ENCODE measurements around the gene INTS14. TPM values are rescaled to one million over a fixed set of nuclear protein-coding genes. Genes with fewer than 3 reads are reported as not detected.
"Not testable (repeated sequence)": the region's sequence is repeated elsewhere in the genome, so short reads cannot be mapped to it uniquely, and the experiment has no call there.

Gene INTS14
- polyA plus RNA-seq, 6 donors from 2014 or later, result 15.1 to 27.4 (median 22.6) TPM

- peak overlapping the region in 2 of 6 donors; percentile 22 to 72 for H3K27ac Mint-ChIP-seq
- H3K27me3 Mint-ChIP-seq, result no peaks in the 10 kb centered on the region
- H3K4me1 Mint-ChIP-seq, result peaks cover 0 to 15% (median 0%) of the 10 kb centered on the region in 3 donors
- H3K4me3 Mint-ChIP-seq, result no peak overlapping the region
- H3K36me3 Mint-ChIP-seq, result peaks cover 21 to 31% of the 10 kb centered on the region in 2 donors
- DNase-seq (no peak), ATAC-seq (ENCODE audit: low read depth in 2 of 2) (no peak)
- H3K9me3 Mint-ChIP-seq, result no peaks in the 10 kb centered on the region
Observed at GRCh38 chr15:65556622-65557021, 54.3 kb downstream of the INTS14 start.

DNA sequence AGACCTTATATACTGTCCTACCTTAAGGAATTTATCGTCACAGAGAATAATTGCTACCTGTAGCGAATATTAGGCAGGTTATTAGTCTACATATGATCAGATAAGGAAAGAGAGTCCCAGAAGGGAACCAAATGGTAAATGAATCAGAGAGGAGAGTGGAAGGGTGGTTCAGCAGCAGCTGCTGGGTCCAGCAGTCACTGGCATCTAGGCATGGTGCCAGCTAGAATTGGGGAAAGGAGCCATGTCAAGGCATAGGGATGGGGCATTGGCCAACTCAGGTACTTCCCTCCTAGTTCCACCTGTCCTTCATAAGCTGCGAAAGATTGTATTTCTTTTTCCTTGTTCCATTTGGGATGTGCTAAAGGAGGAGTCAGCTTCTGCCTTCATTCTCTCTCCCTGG lies 57.2 kb downstream of the INTS14 start:
- no peaks in the 10 kb centered on the region for H3K9me3 Mint-ChIP-seq
- no peak for ATAC-seq (ENCODE audit: low read depth in 2 of 2)
- peak overlapping the region in 2 of 6 donors; percentile 14 to 55 for H3K27ac Mint-ChIP-seq
- no peak overlapping the region for H3K4me3 Mint-ChIP-seq
- DNase-seq, result no peak
- peaks cover 14 to 21% of the 10 kb centered on the region in 2 donors for H3K36me3 Mint-ChIP-seq
- H3K4me1 Mint-ChIP-seq, result peaks cover 4 to 21% (median 7%) of the 10 kb centered on the region in 3 donors
- H3K27me3 Mint-ChIP-seq, result no peaks in the 10 kb centered on the region

DNA sequence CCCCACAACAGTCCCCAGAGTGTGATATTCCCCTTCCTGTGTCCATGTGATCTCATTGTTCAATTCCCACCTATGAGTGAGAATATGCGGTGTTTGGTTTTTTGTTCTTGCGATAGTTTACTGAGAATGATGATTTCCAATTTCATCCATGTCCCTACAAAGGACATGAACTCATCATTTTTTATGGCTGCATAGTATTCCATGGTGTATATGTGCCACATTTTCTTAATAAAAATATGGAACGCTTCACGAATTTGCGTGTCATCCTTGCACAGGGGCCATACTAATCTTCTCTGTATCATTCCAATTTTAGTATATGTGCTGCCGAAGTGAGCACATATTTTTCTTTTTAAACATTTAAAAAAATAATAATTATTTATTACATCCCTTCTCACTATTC lies 58.1 kb downstream of the INTS14 start:
- not testable (repeated sequence) for DNase-seq; H3K27me3 Mint-ChIP-seq; H3K9me3 Mint-ChIP-seq; H3K27ac Mint-ChIP-seq; H3K4me3 Mint-ChIP-seq; ATAC-seq (ENCODE audit: low read depth in 2 of 2)
- H3K36me3 Mint-ChIP-seq, result peaks cover 10 to 21% of the 10 kb centered on the region in 2 donors
- H3K4me1 Mint-ChIP-seq, result peaks cover 4 to 21% (median 7%) of the 10 kb centered on the region in 3 donors

GRCh38 chr15:65551183-65551582 lies 59.7 kb downstream of the INTS14 start:
- H3K4me3 Mint-ChIP-seq, result no peak overlapping the region
- no peak for ATAC-seq (ENCODE audit: low read depth in 2 of 2)
- peaks cover 8 to 16% of the 10 kb centered on the region in 2 donors for H3K36me3 Mint-ChIP-seq
- H3K4me1 Mint-ChIP-seq, result peaks cover 7 to 18% (median 12%) of the 10 kb centered on the region in 3 donors
- peak overlapping the region in 2 of 6 donors; percentile 2 to 73 for H3K27ac Mint-ChIP-seq
- no peaks in the 10 kb centered on the region for H3K9me3 Mint-ChIP-seq
- DNase-seq, result no peak
- no peaks in the 10 kb centered on the region for H3K27me3 Mint-ChIP-seq

- peak overlapping the region in 2 of 6 donors; percentile 73 to 86 for H3K27ac Mint-ChIP-seq
Observed at GRCh38 chr15:65550681-65551098, 60.2 kb downstream of the INTS14 start.

GRCh38 chr15:65549288-65549687 lies 61.6 kb downstream of the INTS14 start:
- not testable (repeated sequence) for ATAC-seq (ENCODE audit: low read depth in 2 of 2); H3K9me3 Mint-ChIP-seq; DNase-seq; H3K27me3 Mint-ChIP-seq; H3K27ac Mint-ChIP-seq; H3K4me3 Mint-ChIP-seq; H3K36me3 Mint-ChIP-seq
- H3K4me1 Mint-ChIP-seq, result peaks cover 10 to 15% (median 12%) of the 10 kb centered on the region in 3 donors

More at GRCh38 chr15:65550681-65551098, 60.2 kb downstream of the INTS14 start:
- H3K4me1 Mint-ChIP-seq, result peaks cover 10 to 17% (median 12%) of the 10 kb centered on the region in 3 donors
- H3K9me3 Mint-ChIP-seq, result no peaks in the 10 kb centered on the region
- no peaks in the 10 kb centered on the region for H3K27me3 Mint-ChIP-seq
- H3K36me3 Mint-ChIP-seq, result peaks cover 7 to 14% of the 10 kb centered on the region in 2 donors
- no peak for ATAC-seq (ENCODE audit: low read depth in 2 of 2)
- DNase-seq, result no peak
- H3K4me3 Mint-ChIP-seq, result no peak overlapping the region

DNA sequence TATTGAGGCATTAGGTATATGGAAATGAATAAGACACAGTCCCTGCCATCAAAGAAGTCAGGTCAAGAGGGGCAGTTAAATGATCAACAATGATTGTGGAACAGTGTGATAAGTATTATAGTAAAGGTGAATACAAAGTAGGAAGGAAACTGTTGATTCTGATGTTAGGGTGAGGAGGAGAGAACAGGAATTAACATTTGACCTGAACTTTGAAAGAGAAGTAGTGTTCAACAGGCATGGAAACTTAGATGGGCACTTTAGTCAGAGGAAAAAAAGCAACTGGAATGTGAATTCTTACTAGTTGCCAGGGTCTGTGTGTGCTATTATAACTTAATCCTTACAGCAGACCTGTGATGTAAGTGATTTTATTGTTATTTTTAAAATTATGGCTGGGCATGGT lies 63.1 kb downstream of the INTS14 start:
- Mint-ChIP-seq H3K4me3 (no peak overlapping the region), H3K9me3 (no peaks in the 10 kb centered on the region), H3K36me3 (no peaks in the 10 kb centered on the region), H3K4me1 (peaks cover 6 to 12% (median 10%) of the 10 kb centered on the region in 3 donors), H3K27me3 (no peaks in the 10 kb centered on the region), H3K27ac (peak overlapping the region in 1 of 6 donors; percentile 31)
- DNase-seq, result no peak
- ATAC-seq (ENCODE audit: low read depth in 2 of 2), result no peak

- peak overlapping the region in 1 of 6 donors; percentile 12 for H3K27ac Mint-ChIP-seq
- no peaks in the 10 kb centered on the region for H3K9me3 Mint-ChIP-seq
Observed at GRCh38 chr15:65541231-65541820, 69.6 kb downstream of the INTS14 start.

GRCh38 chr15:65540314-65540713 lies 70.6 kb downstream of the INTS14 start:
- H3K9me3 Mint-ChIP-seq, result no peaks in the 10 kb centered on the region
- ATAC-seq (ENCODE audit: low read depth in 2 of 2), result no peak
- H3K36me3 Mint-ChIP-seq, result no peaks in the 10 kb centered on the region
- H3K27ac Mint-ChIP-seq, result peak overlapping the region in 1 of 6 donors; percentile 13
- H3K4me1 Mint-ChIP-seq, result peaks cover 0 to 7% (median 0%) of the 10 kb centered on the region in 3 donors
- no peaks in the 10 kb centered on the region for H3K27me3 Mint-ChIP-seq
- DNase-seq, result no peak
- H3K4me3 Mint-ChIP-seq, result no peak overlapping the region

More at GRCh38 chr15:65541231-65541820, 69.6 kb downstream of the INTS14 start:
- ATAC-seq (ENCODE audit: low read depth in 2 of 2), result no peak
- Mint-ChIP-seq H3K4me3 (no peak overlapping the region), H3K36me3 (no peaks in the 10 kb centered on the region), H3K4me1 (peaks cover 0 to 9% (median 0%) of the 10 kb centered on the region in 3 donors), H3K27me3 (no peaks in the 10 kb centered on the region)
- no peak for DNase-seq

GRCh38 chr15:65535192-65535591 lies 75.7 kb downstream of the INTS14 start:
- peaks cover 8 to 22% (median 13%) of the 10 kb centered on the region in 3 donors for H3K4me1 Mint-ChIP-seq
- no peak overlapping the region for H3K4me3 Mint-ChIP-seq
- no peak overlapping the region for H3K27ac Mint-ChIP-seq
- no peaks in the 10 kb centered on the region for H3K9me3 Mint-ChIP-seq
- ATAC-seq (ENCODE audit: low read depth in 2 of 2), result no peak
- no peak for DNase-seq
- H3K36me3 Mint-ChIP-seq, result no peaks in the 10 kb centered on the region
- H3K27me3 Mint-ChIP-seq, result no peaks in the 10 kb centered on the region

- no peak for DNase-seq
- no peak for ATAC-seq (ENCODE audit: low read depth in 2 of 2)
- H3K36me3 Mint-ChIP-seq, result no peaks in the 10 kb centered on the region
- H3K4me1 Mint-ChIP-seq, result peaks cover 15 to 29% (median 17%) of the 10 kb centered on the region in 3 donors
- no peaks in the 10 kb centered on the region for H3K27me3 Mint-ChIP-seq
- peak overlapping the region in 2 of 8 donors; percentile 37 to 50 for H3K4me3 Mint-ChIP-seq
- no peak overlapping the region for H3K27ac Mint-ChIP-seq
- no peaks in the 10 kb centered on the region for H3K9me3 Mint-ChIP-seq
Observed at GRCh38 chr15:65533057-65533756, 77.7 kb downstream of the INTS14 start.

DNA sequence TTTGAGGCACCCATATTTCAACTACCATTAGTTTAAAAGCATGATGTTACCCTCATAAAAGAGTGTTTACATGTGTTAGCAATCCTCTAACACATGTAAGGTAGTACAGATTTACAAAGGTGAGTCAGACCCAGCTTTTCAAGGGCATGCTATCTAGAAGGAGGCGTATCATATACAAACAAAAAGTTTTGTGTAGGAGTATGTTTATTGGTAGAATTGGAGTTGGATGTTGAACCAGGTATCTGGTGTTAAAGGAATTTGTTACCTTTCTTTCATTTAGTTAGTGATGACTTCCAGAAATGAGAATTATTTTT lies 78.2 kb downstream of the INTS14 start:
- Mint-ChIP-seq H3K4me3 (peak overlapping the region in 2 of 8 donors; percentile 50 to 56), H3K4me1 (peaks cover 15 to 29% (median 17%) of the 10 kb centered on the region in 3 donors), H3K36me3 (no peaks in the 10 kb centered on the region), H3K27me3 (no peaks in the 10 kb centered on the region), H3K27ac (no peak overlapping the region), H3K9me3 (no peaks in the 10 kb centered on the region)
- ATAC-seq (ENCODE audit: low read depth in 2 of 2) (no peak), DNase-seq (no peak)

DNA sequence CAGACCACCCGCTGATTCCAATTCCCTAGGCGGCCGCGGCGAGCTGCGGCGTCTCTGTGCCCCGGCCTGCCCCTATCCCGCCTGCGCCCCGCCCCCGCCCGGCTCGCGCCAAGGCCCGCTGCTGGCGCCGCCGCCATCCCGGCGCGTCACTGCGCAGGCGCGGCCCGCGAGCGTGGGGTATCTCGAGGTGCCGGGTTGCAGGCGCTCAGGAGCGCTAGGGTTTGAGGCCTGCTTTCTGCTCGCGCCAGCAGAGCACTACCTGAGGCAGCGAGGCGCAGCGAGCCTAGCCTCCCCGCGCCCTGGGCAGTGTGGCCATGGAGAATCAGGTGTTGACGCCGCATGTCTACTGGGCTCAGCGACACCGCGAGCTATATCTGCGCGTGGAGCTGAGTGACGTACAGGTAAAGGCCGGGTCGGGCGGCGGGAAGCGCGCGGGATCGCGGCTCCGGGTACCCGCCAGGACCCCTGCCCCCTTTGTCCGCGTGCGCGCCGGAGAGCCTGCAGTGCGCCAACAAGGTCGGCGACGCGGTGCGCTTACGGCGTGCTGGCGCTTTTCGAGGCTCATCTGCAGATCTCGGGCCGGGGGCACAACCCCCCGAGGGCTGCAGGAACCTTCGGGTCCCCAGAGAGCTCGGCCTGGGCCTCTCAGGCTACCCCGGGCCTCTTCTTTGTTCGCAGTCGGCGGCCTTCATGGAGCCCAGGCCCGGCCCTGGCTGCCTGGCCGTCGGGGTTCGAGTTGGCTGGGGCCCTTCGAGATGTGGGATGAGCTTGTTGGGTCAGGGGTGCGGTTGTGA lies 80.4 kb downstream of the INTS14 start, which contains the start of gene HACD3:
Gene HACD3 (plus strand): TSS at position 146 of the 794 bp plus-strand sequence. CDS start 169 bp downstream, at position 315.
- Mint-ChIP-seq H3K4me3 (peak within 1 kb of the TSS; percentile 81 to 93 (median 87)), H3K36me3 (no peaks in the 10 kb centered on the region), H3K4me1 (peaks cover 15 to 29% (median 17%) of the 10 kb centered on the region in 3 donors), H3K9me3 (no peaks in the 10 kb centered on the region), H3K27me3 (no peaks in the 10 kb centered on the region), H3K27ac (peak within 1 kb of the TSS; percentile 18 to 91 (median 80))
- DNase-seq (peak; percentile 88), ATAC-seq (ENCODE audit: low read depth in 2 of 2) (peak; percentile 95)

Measured in naive B cell (primary cell).